ENCODE data around the gene DGKZ.

Gene DGKZ

DNA sequence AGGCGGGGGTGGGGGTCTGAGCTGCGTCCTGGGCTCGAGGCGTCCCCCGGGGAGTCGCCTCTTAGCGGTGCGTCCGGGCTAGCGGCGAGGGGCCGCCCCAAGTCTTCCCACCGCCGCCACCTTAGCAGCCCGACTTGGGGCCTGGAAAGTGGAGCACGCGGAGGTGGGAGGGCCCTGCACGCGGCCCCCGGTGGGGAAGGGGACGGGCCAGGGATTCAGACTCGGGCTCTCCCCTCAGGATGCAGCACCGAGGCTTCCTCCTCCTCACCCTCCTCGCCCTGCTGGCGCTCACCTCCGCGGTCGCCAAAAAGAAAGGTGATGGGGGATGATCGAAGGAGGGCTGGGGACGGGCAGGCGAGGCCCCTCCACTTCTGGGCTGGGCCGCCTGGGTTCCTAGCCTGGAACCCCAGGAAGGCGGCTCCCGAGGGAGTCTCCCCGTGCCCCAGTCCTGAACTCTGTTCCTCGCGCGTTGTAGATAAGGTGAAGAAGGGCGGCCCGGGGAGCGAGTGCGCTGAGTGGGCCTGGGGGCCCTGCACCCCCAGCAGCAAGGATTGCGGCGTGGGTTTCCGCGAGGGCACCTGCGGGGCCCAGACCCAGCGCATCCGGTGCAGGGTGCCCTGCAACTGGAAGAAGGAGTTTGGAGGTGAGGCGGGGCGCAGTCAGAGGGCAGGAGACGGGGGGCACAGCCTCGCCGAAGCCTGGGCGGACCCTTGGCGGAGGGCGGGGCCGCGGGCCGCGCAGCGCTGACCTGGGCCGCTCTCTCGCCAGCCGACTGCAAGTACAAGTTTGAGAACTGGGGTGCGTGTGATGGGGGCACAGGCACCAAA lies 34.8 kb downstream of the DGKZ start:
- peak; percentile 44 for DNase-seq

DNA sequence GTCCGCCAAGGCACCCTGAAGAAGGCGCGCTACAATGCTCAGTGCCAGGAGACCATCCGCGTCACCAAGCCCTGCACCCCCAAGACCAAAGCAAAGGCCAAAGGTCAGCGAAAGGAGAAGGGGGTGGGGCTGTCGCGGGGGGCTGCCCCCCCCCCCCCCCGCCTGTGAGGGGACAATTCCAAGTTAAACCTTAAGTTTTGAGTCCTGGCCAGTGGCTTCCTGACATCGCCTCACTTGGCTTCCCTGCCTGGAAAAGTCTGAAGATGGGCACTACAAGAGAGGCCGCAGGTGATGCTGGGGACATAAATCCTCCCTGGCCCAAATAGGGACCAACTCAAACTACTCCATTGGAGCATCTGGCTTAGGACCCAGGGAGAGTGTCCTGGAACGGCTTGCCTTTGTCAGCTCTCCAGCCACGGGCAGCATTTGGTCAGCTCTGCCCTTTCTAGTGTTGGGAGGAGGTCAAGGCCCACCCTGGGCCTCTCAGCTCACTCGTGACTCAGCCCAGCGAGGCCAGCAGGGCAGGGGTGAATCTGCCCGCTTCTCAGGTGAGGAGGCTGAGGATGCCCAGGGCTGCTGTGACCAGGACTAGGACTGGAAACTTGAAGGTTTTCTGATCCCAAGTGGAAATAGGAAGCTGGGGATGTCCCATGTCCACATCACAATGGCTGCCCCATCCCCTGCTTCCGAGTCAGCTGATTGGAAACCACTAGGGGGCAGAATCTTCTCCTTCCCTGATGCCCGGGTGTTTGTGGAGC lies 35.6 kb downstream of the DGKZ start:
- DNase-seq: peak; percentile 73

DNA sequence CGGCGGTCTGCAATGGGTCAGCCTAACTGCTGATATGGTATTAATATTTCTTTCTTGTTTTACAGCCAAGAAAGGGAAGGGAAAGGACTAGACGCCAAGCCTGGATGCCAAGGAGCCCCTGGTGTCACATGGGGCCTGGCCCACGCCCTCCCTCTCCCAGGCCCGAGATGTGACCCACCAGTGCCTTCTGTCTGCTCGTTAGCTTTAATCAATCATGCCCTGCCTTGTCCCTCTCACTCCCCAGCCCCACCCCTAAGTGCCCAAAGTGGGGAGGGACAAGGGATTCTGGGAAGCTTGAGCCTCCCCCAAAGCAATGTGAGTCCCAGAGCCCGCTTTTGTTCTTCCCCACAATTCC lies 36.1 kb downstream of the DGKZ start:
- DNase-seq: no peak

DNA sequence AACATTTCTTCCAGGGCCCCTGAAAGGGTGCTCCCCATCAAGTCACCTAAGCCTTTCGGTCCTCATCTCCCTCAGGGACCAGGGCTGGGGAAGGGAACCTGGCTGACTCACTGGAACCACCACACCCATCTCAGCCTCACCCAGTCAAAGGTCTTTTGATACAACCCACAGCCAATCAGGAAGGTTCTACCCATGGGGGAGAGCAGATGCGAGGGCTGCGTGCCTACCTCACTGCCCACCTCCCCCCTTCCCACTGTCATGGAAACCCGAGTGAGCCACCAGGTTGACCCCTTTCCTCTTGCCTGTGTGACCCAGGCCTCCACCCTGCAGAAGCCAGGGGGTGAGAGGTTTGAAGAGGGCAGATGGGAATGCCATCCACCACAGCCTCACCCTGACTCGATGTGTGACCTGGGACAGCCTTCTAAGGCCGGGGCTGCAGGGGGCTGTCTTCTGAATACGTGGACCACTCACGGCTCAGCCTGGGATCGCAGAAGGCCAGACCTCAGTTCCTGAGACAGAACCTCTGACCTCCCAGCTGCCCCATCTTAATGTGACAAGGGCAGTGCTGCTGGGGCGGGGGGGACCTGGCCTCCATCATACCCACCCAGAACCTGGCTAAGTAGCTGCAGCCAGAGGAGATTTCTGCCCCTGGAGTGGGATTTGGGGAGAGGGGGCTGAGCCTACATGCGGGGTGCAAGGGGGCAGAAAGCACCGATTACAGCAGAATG lies 36.9 kb downstream of the DGKZ start:
- DNase-seq: no peak

DNA sequence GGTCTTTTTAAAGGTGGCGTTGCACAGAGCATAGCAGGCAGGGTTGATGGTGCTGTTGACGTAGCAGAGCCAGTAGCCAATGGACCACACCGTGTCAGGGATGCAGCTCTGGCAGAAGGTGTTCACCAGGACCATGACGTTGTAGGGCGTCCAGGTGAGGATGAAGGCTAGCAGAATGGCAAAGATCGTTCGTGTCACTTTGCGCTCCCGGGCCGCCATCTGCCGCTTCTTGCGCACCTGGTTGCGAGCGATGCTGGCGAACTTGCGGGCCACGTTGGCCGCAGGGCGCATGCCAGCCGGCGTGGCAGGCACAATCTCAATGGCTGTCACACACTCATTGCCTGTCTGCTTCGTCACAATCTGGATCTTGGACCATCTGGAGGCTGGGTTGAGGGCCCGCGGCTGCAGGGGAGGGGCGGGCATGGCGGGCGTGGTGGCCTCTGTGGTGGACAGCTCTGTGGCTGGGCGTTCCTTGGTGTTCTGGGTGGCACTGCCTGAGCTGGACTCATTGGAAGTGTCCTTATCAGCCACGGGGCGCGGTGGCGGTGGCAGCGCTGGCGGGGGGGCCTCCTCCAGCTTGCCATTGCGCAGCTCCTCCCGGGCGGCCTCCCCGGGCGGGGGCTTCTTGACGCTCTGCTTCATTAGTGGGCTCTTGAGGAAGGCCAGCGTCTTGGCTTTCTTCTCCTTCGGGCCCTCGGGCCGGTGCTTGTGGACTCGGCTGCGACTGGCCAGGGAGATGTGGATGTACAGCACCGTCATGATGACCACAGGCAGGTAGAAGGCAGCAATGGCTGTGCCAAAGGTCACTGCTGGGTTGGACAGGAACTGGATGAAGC lies 38.1 kb downstream of the DGKZ start:
- no peak for DNase-seq

DNA sequence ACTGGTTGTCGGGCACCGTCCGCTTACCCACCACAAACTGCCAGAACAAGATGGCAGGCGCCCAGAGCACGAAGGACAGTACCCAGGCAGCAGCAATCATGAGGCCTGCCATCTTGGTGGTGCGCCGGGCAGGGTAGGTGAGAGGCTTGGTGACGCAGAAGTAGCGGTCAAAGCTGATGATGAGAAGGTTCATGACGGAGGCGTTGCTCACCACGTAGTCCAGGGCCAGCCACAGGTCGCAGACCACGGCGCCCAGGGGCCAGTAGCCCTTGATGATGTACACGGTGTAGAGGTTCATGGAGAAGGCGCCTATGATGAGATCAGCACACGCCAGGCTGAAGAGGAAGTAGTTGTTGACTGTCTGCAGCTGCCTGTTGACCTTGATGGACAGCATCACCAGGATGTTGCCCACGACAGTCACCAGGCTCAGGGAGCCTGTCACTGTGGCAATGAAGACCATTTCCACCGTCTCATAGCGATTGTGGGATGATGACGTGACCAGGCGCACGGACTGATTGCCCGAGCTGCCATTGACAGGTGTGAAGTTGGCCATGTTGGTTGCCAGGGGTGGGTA lies 38.8 kb downstream of the DGKZ start:
- no peak for DNase-seq

DNA sequence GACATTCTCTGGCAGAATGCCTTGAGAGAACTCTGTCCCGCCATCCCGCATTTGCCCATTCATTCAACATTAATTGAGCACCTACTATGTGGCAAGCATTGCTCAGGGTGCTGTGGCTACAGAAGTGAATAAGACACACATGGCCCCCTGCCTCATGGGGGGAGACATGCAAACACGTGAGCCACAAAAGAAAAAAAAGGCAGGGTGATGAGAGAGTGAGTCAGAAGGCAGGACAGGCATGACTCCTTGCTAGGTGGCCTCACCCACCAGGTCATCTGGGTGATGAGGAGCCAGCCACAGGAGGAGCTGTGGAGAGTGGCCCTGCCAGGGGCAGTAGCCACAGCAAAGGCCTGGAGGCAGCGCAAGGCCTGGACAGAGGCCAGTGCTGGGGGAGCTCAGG lies 39.4 kb downstream of the DGKZ start:
- peak; percentile 45 for DNase-seq

DNA sequence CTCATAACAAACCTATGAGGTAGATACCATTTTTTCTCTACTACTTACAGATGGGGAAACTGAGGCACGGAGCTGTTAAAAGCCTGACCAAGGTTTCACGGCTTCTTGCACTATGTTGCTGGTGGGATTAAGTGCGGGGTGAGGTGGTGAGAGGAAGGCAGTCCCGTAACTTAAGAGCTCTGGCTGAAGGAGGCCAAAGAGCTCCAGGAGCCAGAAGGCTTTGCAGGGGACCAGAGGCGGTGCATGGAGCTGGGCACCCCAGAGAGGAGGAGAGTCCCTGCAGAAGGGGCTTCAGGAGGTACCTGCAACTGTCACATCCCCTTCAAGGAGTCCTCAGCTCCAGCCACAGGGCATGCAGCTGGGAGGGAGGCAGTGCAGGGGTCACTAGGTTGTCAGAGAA lies 40.2 kb downstream of the DGKZ start:
- DNase-seq: no peak

DNA sequence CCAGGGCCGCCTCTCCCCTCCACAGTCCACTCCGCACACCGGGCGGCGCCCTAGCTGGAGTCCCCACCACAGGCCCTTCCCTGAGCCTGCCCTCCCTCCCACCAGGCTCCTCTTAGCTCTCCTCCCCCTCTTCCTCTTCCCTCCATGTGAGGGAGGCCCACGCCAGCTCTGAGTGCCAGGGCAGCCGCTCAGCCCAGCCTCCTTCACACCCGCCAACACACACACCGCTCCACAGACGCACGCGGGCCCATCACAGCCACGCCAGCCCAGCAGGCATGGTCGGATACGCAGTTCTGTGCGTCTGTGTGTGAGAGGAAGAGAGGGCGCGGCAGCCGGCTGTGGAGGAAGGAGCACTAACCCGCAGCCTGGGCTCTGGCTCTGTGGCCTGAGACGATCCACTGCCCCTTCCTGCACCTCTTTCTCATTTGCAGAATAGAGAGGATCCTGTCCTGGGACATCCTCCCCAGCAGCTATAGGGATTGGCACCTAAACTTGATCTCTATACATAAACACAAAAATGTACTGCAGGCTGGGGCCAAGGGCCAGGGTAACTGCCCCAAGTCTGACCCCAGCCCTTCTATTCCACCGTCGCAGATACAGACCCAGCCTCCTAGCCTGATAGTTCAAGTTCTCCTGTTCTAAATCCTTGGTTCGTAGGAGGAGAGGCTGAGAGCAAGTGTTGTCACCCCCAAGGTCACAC lies 40.8 kb downstream of the DGKZ start:
- DNase-seq: no peak

DNA sequence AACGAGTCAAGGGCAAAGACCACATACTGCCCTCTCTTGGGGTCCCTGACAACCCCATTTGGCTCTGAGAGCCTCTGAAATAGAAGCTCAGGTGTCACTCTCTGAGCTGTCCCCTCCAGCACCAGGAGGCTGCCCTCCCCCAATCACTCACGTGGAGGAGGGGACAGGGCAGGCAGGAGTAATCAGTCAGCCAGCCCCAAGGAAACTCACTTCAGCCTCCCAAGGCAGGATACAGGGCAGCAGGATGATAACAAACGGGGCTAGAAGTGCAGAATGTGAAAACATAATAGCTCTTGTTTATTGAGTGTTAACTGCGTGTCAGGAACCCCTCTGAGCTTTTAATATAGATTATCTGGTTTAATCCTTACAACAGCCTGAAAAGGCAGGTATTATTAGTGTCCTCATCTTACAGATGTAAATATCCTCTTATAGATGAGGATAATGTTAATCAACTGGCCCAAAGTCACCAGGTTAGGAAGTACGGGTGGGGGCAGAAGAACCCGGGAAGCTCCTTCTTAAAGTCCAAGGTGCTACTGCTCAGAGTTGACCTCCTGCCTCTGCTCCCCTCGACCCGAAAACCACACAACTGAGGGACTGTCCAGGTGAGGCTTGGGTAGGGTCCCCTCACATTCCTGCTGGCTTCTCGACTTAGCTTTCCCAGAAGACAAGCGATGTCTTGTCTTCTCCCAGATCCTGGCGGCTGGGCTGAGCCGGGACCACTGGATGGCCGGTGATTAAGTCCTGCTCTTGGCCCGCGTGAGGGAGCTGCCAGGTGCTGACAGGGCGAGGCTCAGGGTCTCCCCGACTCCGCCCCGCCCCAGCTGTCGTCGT lies 41.6 kb downstream of the DGKZ start:
- no peak for DNase-seq

DNA sequence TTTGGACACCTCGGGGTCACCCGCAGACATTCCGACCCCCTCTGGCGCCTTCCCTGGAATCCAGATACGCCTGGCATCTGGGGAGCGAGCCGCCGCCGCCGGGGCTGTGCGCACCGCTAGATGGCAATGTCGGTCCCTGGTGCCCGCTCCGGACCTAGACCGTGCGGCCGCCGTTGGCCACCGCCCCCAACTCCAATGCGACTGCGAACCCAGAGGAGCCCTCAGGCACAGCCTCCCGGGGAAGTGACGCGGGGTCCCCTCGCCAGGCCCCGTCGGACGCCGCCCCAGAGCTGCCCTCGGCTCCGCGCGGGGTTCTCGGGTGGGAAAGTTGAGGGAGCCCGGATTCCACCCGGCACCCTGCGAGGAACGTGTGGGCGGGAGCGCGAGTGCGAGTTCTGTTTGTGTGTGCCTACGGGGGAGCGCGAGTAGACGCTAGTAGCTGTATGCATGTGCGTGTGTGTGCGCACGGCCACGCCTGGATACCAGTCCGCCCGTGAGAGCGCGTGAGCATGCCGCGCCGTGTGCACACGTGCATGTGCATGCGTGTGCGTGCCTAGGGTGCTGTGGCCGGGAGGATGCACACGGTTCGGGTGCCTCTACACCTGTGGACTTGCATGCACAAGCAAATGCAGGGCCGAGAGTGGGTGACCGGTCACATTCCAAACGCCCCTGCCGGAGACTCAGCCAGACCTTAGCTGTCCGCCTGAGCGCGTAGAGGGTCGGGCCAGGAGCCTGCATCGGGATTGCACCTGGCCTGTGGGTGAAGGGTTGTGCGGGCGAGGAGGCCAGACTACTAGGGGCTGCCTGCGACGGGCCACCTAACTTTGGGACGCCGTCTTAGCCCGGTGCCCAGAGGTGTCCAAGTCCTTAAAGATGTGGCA lies 42.4 kb downstream of the DGKZ start:
- peak; percentile 78 for DNase-seq

DNA sequence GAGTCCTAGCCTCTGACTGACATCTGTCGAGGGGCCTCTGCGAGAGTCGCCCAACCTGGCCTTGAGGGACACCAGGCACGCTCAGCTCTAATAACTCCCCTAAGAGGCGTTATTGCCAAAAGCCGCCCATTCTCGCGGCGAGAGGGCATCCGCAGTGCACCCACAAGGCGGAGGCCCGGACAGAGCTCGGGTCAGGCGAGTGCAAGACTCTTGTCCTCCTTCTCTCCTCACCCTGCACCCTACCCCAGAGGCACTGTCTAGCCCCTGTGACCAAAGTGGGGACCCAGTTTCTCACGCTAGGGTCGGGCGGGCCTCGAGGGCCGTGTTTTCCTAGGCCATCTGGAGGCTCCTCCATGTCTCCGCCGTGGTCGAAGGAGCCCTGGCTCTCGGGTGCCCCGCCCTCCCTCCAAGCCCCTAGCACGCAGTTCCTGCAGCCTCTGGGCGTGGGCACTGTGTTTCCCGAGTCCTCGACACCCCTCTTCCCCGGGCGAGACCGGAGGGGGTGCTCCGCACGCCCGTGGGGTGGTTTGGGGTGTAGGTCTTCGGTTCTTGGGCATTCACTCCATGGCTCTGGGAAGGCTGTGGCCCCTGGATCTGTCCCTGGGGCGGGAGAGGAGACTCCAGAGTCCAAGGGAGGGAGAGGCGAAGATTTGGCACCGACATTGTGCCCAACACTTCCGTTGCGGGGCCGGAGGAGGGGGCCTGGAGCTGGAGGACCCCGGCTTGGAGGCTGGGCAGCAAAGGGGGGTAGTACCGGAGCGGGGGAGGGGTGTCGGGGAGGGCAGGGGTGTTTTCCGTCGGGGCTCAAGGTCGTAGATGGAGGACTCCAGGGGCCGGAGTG lies 43.3 kb downstream of the DGKZ start:
- no peak for DNase-seq

DNA sequence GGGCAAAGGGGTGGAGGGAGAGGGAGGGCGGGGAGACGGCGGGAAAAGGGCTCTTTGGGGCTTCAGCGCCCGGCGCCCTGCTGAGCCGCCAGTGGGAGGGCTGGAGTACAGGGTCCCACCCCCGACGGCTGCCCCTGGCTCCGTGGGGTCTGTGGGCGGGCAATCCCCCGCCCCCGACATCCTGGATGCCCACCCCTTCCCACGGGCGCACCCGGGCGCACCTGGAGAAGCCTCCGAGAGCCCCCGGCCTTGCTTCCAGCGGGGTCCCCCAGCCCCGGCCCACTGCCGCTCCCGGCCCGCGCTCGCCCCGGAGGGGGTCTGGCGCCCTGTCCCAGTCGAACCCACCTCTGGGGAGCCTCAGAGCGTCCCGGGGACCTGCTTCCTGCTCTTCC lies 43.9 kb downstream of the DGKZ start:
- DNase-seq: no peak

DNA sequence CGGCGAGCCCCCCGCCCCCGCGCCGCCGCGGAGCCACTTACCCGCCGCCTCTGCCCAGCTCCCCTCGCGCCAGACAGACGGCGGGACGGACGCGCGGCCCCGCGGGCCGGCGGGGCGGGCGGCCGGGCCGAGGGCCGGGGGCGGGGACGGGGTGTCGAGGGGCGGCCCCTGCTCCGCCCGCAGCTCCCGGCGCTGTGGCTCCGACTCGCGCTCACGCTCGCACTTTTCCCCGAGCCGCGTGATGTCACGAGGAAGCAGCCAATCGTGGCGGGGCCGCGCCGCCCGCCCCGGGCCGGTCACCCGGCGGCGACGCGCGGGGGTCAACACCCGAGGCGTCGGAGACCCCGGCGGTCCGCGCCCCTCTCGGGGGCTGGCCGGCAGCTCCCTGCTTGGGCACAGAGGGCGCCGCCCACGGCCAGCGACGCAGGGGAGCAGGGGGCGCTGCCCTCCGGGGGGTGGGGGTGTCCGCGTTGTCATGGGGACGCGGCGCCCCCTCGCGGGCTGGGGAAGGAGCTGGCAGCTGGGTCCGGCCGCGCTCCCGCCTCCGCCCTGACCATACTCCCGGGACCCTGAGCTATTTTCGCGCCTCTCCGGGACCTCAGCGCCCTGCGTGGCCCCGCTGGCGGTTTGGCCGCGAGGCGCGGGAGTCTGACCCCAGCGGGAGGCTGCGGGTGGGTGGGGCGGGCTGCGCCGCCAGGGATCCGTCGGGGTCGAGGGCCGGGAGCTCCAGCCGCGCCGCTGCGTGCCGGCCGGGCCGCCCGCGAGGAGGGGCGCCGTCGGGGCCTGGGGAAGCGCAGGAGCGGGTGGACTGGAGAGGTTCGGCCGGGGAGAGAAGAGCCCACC lies 44.5 kb downstream of the DGKZ start, which contains the start of gene CHRM4:
Gene CHRM4, minus strand, starts transcription at position 199 of the 843 bp plus-strand sequence. CDS start 5,219 bp downstream, outside the sequence.
- peak; percentile 67 for DNase-seq

DNA sequence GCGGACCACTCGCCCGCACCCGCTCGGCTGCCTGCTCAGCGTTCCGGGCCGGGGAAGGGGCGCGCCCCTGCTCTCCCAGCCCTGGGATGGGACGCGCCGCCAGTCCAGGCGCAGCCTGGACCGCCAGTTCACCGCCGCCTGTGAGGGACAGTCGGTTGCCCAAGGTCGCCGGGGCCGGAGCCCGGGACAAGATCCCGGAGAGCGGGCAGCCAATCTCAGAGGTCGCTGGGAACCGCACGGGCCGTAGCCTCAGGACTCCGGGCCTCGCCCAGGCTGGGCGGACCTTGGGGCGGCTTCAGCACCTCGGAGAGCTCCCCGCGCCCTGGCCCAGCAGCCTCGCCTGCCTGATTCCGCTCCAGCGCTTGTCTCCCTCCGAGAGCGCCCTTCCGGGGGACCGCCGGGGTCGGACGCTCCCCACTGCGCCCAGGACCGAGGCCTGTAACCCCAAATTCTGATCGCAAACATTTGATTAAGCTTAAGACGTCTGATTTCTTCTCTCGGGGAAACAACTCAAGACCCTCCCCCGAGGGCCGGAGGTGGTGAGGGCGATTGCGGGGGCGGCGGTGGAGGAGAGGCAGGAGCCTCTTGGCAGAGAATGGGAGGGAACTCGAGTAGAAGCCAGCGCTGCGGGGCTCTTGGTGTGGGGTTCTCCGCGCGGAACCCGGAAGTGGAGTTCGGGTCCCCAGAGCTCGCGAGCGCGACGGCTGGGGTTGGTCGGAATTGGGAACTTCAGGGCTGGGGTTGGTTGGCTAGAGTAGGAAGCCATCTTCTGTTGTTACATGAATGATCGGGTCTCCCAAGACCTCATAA lies 45.4 kb downstream of the DGKZ start:
- DNase-seq: peak; percentile 78

DNA sequence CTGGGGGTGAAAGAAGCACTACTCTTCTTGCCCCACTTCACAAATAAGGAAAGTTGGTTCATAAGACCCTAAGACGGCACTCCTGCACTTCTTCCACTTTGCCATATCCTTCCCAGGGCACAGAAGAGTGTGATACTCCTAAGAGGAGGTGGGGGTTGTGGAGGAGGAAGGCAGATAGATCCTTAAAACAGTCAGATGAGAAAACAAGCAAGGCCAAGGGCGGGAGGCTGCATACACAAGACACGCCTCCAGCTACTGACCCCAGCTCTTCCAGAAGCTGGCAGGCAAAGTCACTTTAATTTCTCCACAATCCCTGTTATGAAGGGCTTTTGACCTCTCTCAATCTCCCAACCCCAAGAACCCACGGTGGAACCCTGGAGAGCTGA lies 46.0 kb downstream of the DGKZ start:
- DNase-seq: no peak

DNA sequence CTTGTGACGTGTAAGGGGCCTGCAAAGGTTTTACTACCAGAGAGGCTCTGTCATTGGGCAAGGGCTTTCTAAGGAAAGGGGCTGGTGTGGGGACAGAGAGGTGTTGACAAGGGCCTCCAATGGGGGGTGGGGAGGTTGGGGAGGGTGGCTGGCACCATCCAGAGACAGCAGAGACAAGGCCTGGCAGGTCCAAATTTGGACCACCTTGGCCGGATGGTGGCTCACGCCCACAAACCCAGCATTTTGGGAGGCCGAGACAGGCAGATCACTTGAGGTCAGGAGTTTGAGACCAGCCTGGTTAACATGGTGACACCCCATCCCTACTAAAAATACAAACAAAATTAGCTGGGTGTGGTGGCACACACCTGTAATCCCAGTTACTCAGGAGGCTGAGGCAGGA lies 46.5 kb downstream of the DGKZ start:
- DNase-seq: no peak

Measured in EL (cell line).